K562 (cell line): ENCODE data around the gene PRPSAP1. TPM values are rescaled to one million over a fixed set of nuclear protein-coding genes. Genes with fewer than 3 reads are reported as not detected.

Experiments used
- CHAMP1 ChIP-seq: fragments of 450-650 bp; IDR thresholded peaks from 2 replicates; pipeline ENCODE4 v1.6.1; 2016; ENCODE audit warnings: mild to moderate bottlenecking
- CREM ChIP-seq: IDR thresholded peaks from 2 replicates; pipeline ENCODE4 v1.6.1; 2014; ENCODE audit warnings: antibody characterized with exemption, low read depth
- CTCFL ChIP-seq: IDR thresholded peaks from 2 replicates; pipeline ENCODE4 v1.6.1; 2011; ENCODE audit warnings: borderline replicate concordance, low read depth, mild to moderate bottlenecking, moderate library complexity, low read length; ENCODE audit not compliant: insufficient read depth, poor library complexity, severe bottlenecking
- DMBX1 ChIP-seq: fragments of 250-450 bp; sonication (Bioruptor Pico); IDR thresholded peaks from 2 replicates; pipeline ENCODE4 v1.8.0; 2022; ENCODE audit warnings: inconsistent platforms, mild to moderate bottlenecking, moderate library complexity, borderline replicate concordance
- DPF2 ChIP-seq: fragments of 450-650 bp; IDR thresholded peaks from 2 replicates; pipeline ENCODE4 v1.6.1; 2016
- HNRNPH1 ChIP-seq: fragments of 200-400 bp; formaldehyde crosslinking; optimal IDR thresholded peaks from 2 replicates; pipeline ENCODE3; 2017; ENCODE audit warnings: low read depth, mild to moderate bottlenecking, low read length, moderate library complexity
- IFI16 ChIP-seq: fragments of 250-450 bp; sonication (Bioruptor Pico); IDR thresholded peaks from 2 replicates; pipeline ENCODE4 v2.1.2; 2022; ENCODE audit warnings: mild to moderate bottlenecking, inconsistent platforms
- MBD2 ChIP-seq: sonication (generic); IDR thresholded peaks from 2 replicates; pipeline ENCODE4 v1.6.1; 2016; ENCODE audit warnings: low read depth, borderline replicate concordance
- NFATC3 ChIP-seq: fragments of 450-650 bp; IDR thresholded peaks from 2 replicates; pipeline ENCODE4 v1.6.1; 2017; ENCODE audit warnings: mild to moderate bottlenecking
- PHF8 ChIP-seq: fragments of 200-600 bp; sonication (generic); IDR thresholded peaks from 2 replicates; pipeline ENCODE4 v1.6.1; 2012; ENCODE audit warnings: mixed run types, mild to moderate bottlenecking, inconsistent platforms, low read length, moderate library complexity, borderline replicate concordance
- RFX7 ChIP-seq: fragments of 250-450 bp; sonication (Bioruptor Pico); IDR thresholded peaks from 2 replicates; pipeline ENCODE4 v1.5.1; 2021; ENCODE audit warnings: mild to moderate bottlenecking
- SLC30A9 ChIP-seq: fragments of 250-450 bp; sonication (Bioruptor Pico); IDR thresholded peaks from 2 replicates; pipeline ENCODE4 v1.8.0; 2022; ENCODE audit warnings: mild to moderate bottlenecking, moderate library complexity
- SMAD2 ChIP-seq: fragments of 150-350 bp; IDR thresholded peaks from 2 replicates; pipeline ENCODE4 v1.6.1; 2014; ENCODE audit warnings: low read depth, mild to moderate bottlenecking, low read length
- SMARCA5 ChIP-seq: fragments of 450-650 bp; IDR thresholded peaks from 2 replicates; pipeline ENCODE4 v1.6.1; 2016
- SMARCB1 ChIP-seq: IDR thresholded peaks from 2 replicates; pipeline ENCODE4 v1.6.1; 2011; ENCODE audit warnings: improper control_type of control experiment, low read depth; ENCODE audit not compliant: insufficient read length
- TARDBP ChIP-seq: fragments of 450-650 bp; IDR thresholded peaks from 2 replicates; pipeline ENCODE4 v1.6.1; 2016
- TRIM25 ChIP-seq: fragments of 450-650 bp; IDR thresholded peaks from 2 replicates; pipeline ENCODE4 v1.7.0; 2016; ENCODE audit warnings: borderline replicate concordance
- XRCC4 ChIP-seq: IDR thresholded peaks from one replicate; pipeline ENCODE4 v1.6.1; 2011; ENCODE audit not compliant: insufficient read depth, insufficient read length; ENCODE audit errors: extremely low read depth
- ZFP91 ChIP-seq: sonication (generic); formaldehyde crosslinking; IDR thresholded peaks from 2 replicates; pipeline ENCODE4 v1.8.0; 2022; ENCODE audit warnings: mild to moderate bottlenecking, missing genetic modification reagents
- ZNF224 ChIP-seq: sonication (generic); formaldehyde crosslinking; IDR thresholded peaks from 2 replicates; pipeline ENCODE4 v1.8.0; 2022; ENCODE audit warnings: mild to moderate bottlenecking, missing genetic modification reagents
- ZNF445 ChIP-seq: fragments of 250-450 bp; sonication (Bioruptor Pico); IDR thresholded peaks from 2 replicates; pipeline ENCODE4 v1.4.0; 2020; ENCODE audit warnings: low read depth, mild to moderate bottlenecking, moderate library complexity
- polyA plus RNA-seq, 8 experiments: library from polyadenylated mRNA; depleted of rRNA in 4 of 8; stranded (reverse) in 5 of 8; unstranded in 3 of 8; fragments of >200 nt; fragmentation: Nextera tagmentation in 2 of 8; fragmentation: Illumina TruSeq in 1 of 8; extraction: Ambion mirVana in 2 of 8; extraction: Trizol in 1 of 8; gene quantifications; 2 replicates each; pipeline versions ENCODE4 v1.2.1 to v1.2.3, GENCODE V29; 2011 to 2014; ENCODE audit warnings: inconsistent platforms in 1 of 8, missing spikeins in 1 of 8
- total RNA-seq, 7 experiments: library from RNA; depleted of rRNA in 6 of 7; stranded (reverse); fragments of >200 nt in 6 of 7; fragmentation: Illumina TruSeq in 2 of 7; extraction: Trizol in 2 of 7; gene quantifications; 2 replicates each; pipeline versions ENCODE4 v1.2.1 to v1.2.3, GENCODE V29; 2011 to 2021; ENCODE audit warnings: low replicate concordance in 1 of 7

The PRPSAP1 gene
- total and polyA plus RNA-seq, 9 of the 15 experiments (the other 6 are each of a cell fraction or from before 2014, with no cell fraction given) = 21.9 to 77.1 (median 40.8) TPM

GRCh38 chr17:76385892-76386786 is 32.4 kb upstream of the PRPSAP1 start (continued):
- no peak for TF ChIP-seq TRIM25
- TF ChIP-seq TARDBP = no peak
- TF ChIP-seq SMAD2 = no peak
- TF ChIP-seq ZNF224 (CRISPR knock-in tag) = peak; percentile 95
- peak; percentile 54; the same call in 1 of the 2 replicates for TF ChIP-seq CREM
- no peak for TF ChIP-seq IFI16 (CRISPR knock-in tag)
- no peak for TF ChIP-seq RFX7 (CRISPR knock-in tag)
- TF ChIP-seq MBD2 = no peak
- peak; percentile 82 for TF ChIP-seq CTCFL
- no peak for TF ChIP-seq CHAMP1
- TF ChIP-seq ZFP91 (CRISPR knock-in tag) = no peak
- TF ChIP-seq PHF8 = no peak
- TF ChIP-seq SLC30A9 = no peak
- no peak for TF ChIP-seq XRCC4
- TF ChIP-seq DPF2 = no peak
- TF ChIP-seq ZNF445 (CRISPR knock-in tag) = no peak
- TF ChIP-seq SMARCA5 = no peak
- no peak for TF ChIP-seq HNRNPH1
- no peak for TF ChIP-seq NFATC3
- TF ChIP-seq SMARCB1 = no peak
- peak; percentile 77; the same call in 1 of the 2 replicates for TF ChIP-seq DMBX1 (CRISPR knock-in tag)
